CD4-positive, alpha-beta T cell treated with Interleukin-4 for 4 hours (primary cell): ENCODE data around the gene PRPF18.
"Not testable (repeated sequence)": the region's sequence is repeated elsewhere in the genome, so short reads cannot be mapped to it uniquely, and the experiment has no call there.

Experiments used
- DNase-seq: peaks from one replicate; pipeline ENCODE4 v3.0.0-alpha.2; 2020

PRPF18 gene, protein sequence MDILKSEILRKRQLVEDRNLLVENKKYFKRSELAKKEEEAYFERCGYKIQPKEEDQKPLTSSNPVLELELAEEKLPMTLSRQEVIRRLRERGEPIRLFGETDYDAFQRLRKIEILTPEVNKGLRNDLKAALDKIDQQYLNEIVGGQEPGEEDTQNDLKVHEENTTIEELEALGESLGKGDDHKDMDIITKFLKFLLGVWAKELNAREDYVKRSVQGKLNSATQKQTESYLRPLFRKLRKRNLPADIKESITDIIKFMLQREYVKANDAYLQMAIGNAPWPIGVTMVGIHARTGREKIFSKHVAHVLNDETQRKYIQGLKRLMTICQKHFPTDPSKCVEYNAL

GRCh38 chr10:13586676-13587355, at the start of gene PRPF18:
Gene PRPF18, plus strand, starts transcription at chr10:13586965. Its CDS starts 122 bp downstream, at chr10:13587087.
- peak; percentile 95 for DNase-seq

GRCh38 chr10:13537985-13538384, 48.8 kb upstream of the PRPF18 start:
- not testable (repeated sequence) for DNase-seq

- DNase-seq: no peak
Observed at GRCh38 chr10:13542533-13542932, 44.2 kb upstream of the PRPF18 start.

GRCh38 chr10:13550802-13551201, 36.0 kb upstream of the PRPF18 start:
- DNase-seq: no peak

GRCh38 chr10:13555884-13556510, 30.8 kb upstream of the PRPF18 start:
- no peak for DNase-seq

DNA sequence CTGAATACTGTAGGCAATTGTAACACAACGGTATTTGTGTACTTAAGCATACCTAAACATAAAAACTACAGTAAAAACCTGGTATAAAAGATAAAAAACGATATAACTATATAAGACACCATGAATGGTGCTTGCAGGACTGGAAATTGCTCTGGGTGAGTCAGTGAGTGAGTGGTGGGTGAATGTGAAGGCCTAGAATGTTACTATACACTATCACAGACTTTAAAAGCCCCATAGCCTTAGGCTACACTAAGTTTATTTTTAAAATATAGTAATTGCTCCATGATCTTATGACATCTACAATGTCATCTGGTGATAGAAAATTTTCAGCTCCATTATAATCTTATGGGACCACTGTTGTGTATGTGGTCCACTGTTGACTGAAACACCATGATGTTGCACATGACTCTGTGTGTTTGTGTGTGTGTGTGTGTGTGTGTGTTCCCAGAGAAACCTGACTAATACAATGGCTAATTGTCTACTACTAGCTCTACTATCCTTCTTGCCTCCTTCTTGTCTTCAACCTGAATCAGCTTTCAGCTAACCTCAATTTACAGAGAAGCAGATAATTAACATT, 27.6 kb upstream of the PRPF18 start:
- DNase-seq: no peak

GRCh38 chr10:13560597-13560996, 26.2 kb upstream of the PRPF18 start:
- DNase-seq: no peak

DNA sequence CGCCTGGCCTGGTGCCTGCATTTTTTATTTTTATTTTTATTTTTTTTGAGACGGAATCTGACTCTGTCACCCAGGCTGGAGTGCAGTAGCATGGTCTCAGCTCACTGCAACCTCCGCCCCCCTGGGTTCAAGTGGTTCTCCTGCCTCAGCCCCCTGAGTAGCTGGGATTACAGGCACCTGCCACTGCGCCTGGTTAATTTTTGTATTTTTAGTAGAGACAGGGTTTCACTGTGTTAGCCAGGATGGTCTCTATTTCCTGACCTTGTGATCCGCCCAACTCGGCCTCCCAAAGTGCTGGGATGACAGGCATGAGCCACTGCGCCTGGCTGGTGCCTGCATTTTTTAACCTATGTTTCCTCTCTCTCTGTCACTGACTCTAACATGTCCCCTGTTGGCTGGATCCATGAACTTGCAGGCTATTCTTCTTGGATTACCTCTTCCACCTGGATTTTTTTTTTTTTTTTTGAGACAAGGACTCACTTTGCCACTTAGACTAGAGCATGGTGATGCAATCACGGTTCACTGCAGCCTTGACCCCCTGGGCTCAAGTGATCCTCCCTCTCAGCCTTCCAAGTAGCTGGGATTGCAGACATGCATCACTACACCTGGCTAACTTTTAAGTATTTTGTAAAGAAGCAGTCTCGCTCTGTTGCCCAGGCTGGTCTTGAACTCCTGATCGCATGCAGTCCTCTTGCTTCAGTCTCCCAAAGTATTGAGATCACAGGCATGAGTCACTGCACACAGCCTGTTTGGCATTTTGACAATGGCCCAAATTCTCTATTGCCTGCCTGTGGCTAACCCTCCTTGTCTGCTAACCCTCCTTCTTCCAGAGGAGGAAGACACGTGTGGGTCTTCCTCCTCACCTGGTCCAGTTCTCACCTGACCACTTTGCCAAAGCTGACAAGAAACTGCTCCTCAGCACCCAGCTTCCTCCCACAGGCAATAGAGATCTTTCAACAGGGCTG, 23.0 kb upstream of the PRPF18 start:
- no peak for DNase-seq

DNA sequence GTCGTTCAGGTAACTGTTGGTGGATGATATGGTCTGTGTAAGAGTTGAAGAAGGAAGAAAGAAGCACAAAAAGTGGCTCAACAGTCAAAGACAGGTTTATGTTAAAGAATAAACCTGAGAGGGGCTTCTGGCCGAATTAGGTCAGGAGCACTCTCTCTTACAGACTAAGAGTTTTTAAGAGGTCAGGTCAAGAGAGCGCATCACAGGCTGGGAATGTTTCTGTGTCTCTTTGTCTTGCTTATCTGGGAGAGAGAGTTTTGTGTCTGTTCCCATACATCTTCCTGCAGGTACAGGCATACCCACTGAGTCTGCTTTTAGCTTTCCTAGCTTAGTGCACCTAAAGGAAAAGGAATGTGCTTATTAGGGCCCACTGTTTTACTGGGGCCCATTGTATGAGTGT, 22.2 kb upstream of the PRPF18 start:
- no peak for DNase-seq

GRCh38 chr10:13567030-13567429, 19.7 kb upstream of the PRPF18 start:
- DNase-seq: no peak

- no peak for DNase-seq
Observed at GRCh38 chr10:13571541-13571940, 15.2 kb upstream of the PRPF18 start.

DNA sequence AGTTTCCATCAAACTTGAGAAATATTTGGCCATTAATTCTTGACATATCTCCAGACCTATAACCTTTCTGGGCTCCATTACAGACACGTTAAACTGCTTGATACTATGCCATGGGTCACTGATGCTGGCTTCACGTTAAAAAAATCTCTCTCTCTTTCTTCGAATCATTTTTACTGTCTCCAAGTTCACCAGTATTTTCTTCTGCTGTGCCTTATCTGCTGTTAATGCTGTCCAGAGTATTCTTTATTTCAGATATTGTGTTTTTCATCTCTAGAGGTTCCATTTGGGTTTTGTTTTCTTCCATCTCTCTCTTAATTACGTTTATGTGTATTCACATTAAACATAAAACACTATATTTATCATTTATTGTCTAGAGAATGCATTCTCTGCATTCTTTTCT, 12.8 kb upstream of the PRPF18 start:
- DNase-seq: no peak

- DNase-seq: no peak
Observed at GRCh38 chr10:13585195-13585751, 1.5 kb upstream of the PRPF18 start.

DNA sequence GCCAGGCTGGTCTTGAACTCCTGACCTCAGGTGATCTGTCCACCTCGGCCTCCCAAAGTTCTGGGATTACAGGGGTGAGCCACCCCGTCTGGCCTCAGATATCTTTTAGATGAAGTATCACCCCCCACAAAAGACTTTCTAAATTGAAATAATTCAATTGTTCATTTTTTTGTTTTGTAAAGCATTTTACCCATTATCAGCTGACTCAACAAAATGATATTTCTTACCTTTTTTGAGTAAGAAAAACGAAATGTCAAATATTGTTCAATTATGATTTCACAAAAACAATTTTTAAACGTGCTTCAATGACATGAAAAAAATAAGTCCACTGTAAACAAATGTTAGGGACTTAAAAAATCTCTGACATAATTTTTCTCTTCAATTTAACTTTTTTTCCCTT, 822 bp upstream of the PRPF18 start:
- DNase-seq: no peak

DNA sequence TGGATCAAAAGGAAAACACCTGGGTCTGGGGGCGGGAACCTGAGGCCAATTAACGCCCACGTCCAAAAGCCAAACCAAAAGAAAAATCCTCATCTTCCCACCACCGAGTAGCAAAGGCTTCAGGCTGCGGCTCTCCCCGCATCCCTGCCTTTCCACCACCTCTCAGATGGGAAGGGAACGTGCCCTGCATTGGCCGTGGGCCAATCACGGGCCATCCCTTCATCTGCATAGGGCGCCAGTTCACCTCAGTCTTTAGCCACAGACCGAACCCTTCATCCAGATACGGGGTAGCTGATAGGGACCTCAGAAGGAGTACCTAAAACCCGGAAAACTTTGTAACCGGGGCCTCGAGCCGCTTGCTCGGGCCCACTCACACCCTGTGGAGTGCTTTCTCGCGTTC, 626 bp downstream of the PRPF18 start:
- DNase-seq: no peak

DNA sequence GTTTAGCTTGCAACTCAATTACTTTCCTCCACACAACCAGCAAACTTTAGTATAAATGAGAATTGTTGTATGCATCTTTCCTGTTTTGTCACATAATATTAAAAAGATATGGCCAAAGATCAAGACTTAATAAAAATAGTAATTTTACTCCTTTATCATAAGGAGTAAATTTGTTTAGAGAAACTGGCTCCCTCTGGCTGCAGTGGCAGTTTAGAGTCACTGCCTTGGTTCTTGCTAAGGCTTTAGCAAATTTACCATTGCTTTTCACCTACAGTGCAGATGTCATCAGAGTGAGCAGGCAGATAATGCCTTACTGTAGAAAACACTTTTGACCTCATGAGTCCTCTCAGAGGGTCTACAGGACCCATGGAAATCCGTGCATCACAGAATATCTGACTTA, 2.6 kb downstream of the PRPF18 start:
- no peak for DNase-seq

- DNase-seq: no peak
Observed at GRCh38 chr10:13590886-13591285, 4.1 kb downstream of the PRPF18 start.

GRCh38 chr10:13592306-13592705, 5.5 kb downstream of the PRPF18 start:
- no peak for DNase-seq

- no peak for DNase-seq
Observed at GRCh38 chr10:13593535-13593934, 6.8 kb downstream of the PRPF18 start.

GRCh38 chr10:13594641-13595040, 7.9 kb downstream of the PRPF18 start:
- no peak for DNase-seq

DNA sequence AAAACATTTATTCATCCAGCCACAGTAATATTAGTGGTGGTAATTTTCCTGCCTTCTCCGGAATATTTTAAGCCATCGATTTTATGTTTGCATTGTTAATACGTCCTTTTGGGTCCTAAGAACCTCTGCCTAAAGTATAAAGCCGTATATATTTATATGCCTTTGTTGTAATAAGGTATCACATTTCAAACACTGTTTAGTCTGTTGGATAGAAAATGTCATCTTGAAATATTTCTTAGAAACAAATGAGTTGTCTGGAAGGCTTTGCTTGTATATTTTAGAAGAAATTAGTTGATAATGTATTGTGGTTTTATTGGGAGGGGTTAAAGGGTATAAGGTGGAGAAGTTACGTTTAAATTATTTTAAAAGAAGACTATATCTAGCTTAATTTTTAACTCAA, 11.1 kb downstream of the PRPF18 start:
- DNase-seq: no peak

DNA sequence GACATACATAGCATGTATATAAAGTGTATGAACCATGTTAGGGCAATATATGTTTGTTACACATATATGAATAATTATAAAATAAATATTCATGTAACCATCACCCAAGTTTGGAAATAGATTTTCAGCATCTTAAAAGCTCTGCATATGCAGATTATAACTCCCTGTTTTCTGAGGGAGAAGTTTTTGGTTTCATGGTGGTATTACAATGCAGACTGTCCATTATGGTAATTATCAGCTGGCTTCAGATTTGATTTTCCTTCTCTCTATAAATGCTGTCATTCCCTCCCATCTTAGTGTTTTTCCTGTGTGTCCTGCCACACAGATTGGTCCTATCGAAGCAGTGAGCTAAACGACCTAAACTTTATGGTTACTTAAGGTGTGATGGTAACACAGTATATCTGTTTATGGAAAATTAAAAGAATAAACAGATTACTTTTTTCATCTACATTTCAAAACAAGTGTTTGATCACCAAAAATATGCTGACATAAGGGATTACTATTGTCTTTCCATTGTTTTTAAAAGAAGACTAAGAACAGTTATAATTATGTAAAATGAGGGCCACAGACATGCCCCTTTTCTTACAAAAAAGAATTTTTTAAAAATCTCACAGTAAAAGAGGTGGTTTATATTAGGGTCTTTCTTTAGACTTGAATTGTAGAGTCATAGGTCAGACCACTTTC, 17.7 kb downstream of the PRPF18 start:
- DNase-seq: no peak
